Suppressor macrophage (primary cell): ENCODE data around the gene UQCC5.

ENCODE experiments used
- DNase-seq, 4 experiments: peaks; one replicate each; pipeline ENCODE4 v3.0.0-alpha.2; 2020 to 2022

UQCC5 gene

GRCh38 chr3:52572221-52572620, 35.8 kb downstream of the UQCC5 start:
- DNase-seq, result no peak

DNA sequence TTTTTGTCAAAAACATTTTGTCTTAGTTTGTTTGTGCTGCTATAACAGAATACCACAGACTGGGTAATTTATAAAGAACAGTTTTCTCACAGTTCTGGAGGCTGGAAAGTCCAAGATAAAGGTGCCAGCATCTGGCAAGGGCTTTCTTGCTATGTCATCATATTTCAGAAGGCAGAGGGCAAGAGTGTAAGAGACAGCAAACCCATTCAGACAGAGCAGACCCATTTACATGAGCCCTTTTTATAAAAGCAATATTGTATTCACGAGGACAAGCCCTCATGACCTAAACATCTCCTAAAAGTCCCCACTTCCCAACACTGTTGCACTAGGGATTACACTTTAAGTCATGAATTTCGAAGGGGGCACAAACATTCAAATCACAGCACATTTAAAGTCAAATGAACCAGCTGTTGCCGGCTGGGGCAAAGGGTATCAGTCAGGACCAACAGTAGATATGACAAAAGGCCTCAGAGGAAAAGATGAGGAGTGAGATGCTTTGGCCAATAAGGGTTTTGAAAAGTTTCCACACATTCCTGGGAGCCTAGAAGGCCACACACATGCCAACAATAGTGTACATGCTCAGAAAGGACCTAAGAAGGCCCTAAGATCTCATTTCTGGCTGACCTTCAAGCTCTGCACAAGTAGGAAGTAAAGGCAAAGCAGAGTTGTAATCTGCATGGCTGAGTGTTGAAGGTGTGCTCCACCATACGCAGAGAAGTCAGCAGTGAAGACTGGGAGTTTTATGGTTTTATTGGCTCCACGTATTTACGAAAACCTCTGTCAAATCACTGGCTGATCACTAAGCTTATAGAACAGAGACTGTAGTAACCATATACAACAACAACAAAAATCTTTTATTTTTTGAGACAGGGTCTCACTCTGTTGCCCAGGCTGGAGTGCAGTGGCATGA, 37.9 kb downstream of the UQCC5 start:
- DNase-seq, result no peak
